Measurements from ENCODE around the gene CBLC. TPM values are rescaled to one million over a fixed set of nuclear protein-coding genes. Genes with fewer than 3 reads are reported as not detected.

Gene CBLC
- total RNA-seq, 1 experiment from 2014 or later, result 15.9 TPM

- no peak overlapping the region for H3K18ac ChIP-seq (ENCODE audit: insufficient read length, low read depth, low read length)
- no peaks in the 10 kb centered on the region for H3K9me3 Mint-ChIP-seq
- no peaks in the 10 kb centered on the region for H3K79me2 ChIP-seq (ENCODE audit: insufficient read depth, low read length)
- H3K23me2 ChIP-seq (ENCODE audit: insufficient read length, low read depth, low read length, poor library complexity, severe bottlenecking), result peaks cover 11% of the 10 kb centered on the region
- no peak overlapping the region for H3T11ph ChIP-seq (ENCODE audit: low read length)
- H4K20me1 ChIP-seq (ENCODE audit: control insufficient read depth, insufficient read depth, insufficient read length), result no peaks in the 10 kb centered on the region
- peaks cover 2% of the 10 kb centered on the region; the same call in 1 of the 2 replicates for H3K4me1 ChIP-seq (ENCODE audit: insufficient read depth, low read length)
- no peak overlapping the region for H3K27ac ChIP-seq (ENCODE audit: insufficient read length, low read depth, low read length)
- H3K27me3 Mint-ChIP-seq (ENCODE audit: low read depth), result peaks cover 32% of the 10 kb centered on the region
- H3K27me3 ChIP-seq (ENCODE audit: insufficient read depth, low read length), result peaks cover 2% of the 10 kb centered on the region
- H3K4me2 ChIP-seq (ENCODE audit: insufficient read depth, insufficient read length, low read length), result peak overlapping the region; percentile 83
- no peak overlapping the region for H4K5ac ChIP-seq (ENCODE audit: insufficient read length, low read depth, low read length)
- no peak overlapping the region for H2AFZ ChIP-seq (ENCODE audit: low read length)
- H4K8ac ChIP-seq (replicated peaks; ENCODE audit: insufficient read length, low read depth, low read length), result no peak overlapping the region
- H3K36me3 Mint-ChIP-seq (ENCODE audit: insufficient read depth in 1 of 3, low read depth in 3 of 3), result peaks cover 11 to 27% (median 25%) of the 10 kb centered on the region in 3 experiments
- no peak overlapping the region for H4K91ac ChIP-seq (ENCODE audit: insufficient read length, low read depth, low read length)
- no peak for DNase-seq
- WGBS (ENCODE audit: extremely low coverage, insufficient read length, low lambda C conversion rate), result no CpG with 5 or more reads among the region's 7 CpGs
- H3K4me1 Mint-ChIP-seq, result peaks cover 38 to 48% of the 10 kb centered on the region in 2 experiments
- no peak overlapping the region for H3K56ac ChIP-seq (ENCODE audit: insufficient read length, low read depth, low read length)
- H3K14ac ChIP-seq (ENCODE audit: insufficient read depth, low read length), result no peak overlapping the region
- no peak overlapping the region for H2AK5ac ChIP-seq (ENCODE audit: insufficient read length, low read length)
- no peak overlapping the region for H3K23ac ChIP-seq (ENCODE audit: insufficient read length, low read depth, low read length)
- H3K4ac ChIP-seq (ENCODE audit: low read depth, low read length), result no peak overlapping the region
- no peak overlapping the region for H2BK15ac ChIP-seq (ENCODE audit: low read depth, low read length)
- no peak overlapping the region for H3K27ac Mint-ChIP-seq
- H3K4me3 Mint-ChIP-seq, result peak overlapping the region; percentile 70 to 83
- no peaks in the 10 kb centered on the region for H3K79me1 ChIP-seq (ENCODE audit: insufficient read depth, low read depth, low read length, poor library complexity, severe bottlenecking)
- H2BK12ac ChIP-seq (ENCODE audit: insufficient read length, low read depth, low read length), result no peak overlapping the region
- no peak overlapping the region for H3K9ac ChIP-seq (ENCODE audit: extremely low read depth, insufficient read length, low read length)
- no peak overlapping the region for H2BK20ac ChIP-seq (ENCODE audit: low read depth, low read length, poor library complexity, severe bottlenecking)
- H2BK120ac ChIP-seq (ENCODE audit: low read depth, low read length, poor library complexity, severe bottlenecking), result no peak overlapping the region
- TF ChIP-seq CTCF (conservative IDR thresholded peaks at IDR 0.05), result no peak
- H3K9me3 ChIP-seq (ENCODE audit: control insufficient read depth, low read depth, low read length), result no peaks in the 10 kb centered on the region
- no peak overlapping the region for H2BK5ac ChIP-seq (ENCODE audit: insufficient read length, low read length)
Measured at GRCh38 chr19:44809577-44810233, 32.0 kb downstream of the CBLC start.
